DND-41 (cell line): ENCODE results near the gene RFC5.

Experiments
- ATAC-seq: fragments of 200-7000 bp; cut with Tn5 transposase; 3 replicates; pipeline ENCODE4 v1.9.1; 2021; ENCODE audit warnings: low read depth; ENCODE audit not compliant: insufficient read depth
- DNase-seq: peaks from one replicate; pipeline ENCODE4 v3.0.0-alpha.2; 2020
- H2AFZ ChIP-seq: 2 replicates; pipeline ENCODE4 v1.6.0; 2012; ENCODE audit warnings: low read depth, low read length
- H3K27ac ChIP-seq: 2 replicates; pipeline ENCODE4 v1.5.1; 2012; ENCODE audit warnings: low read length, inconsistent platforms
- H3K27me3 ChIP-seq: fragments of 200-600 bp; sonication (generic); 2 replicates; pipeline ENCODE4 v1.6.0; 2012; ENCODE audit warnings: low read length, mild to moderate bottlenecking, inconsistent platforms; ENCODE audit not compliant: insufficient read depth, poor library complexity
- H3K36me3 ChIP-seq: 2 replicates; pipeline ENCODE4 v1.5.1; 2012; ENCODE audit warnings: low read length, inconsistent platforms; ENCODE audit not compliant: insufficient read depth
- H3K4me1 ChIP-seq: 2 replicates; pipeline ENCODE4 v1.5.1; 2012; ENCODE audit warnings: mild to moderate bottlenecking, low read length; ENCODE audit not compliant: insufficient read depth
- H3K4me2 ChIP-seq: 2 replicates; pipeline ENCODE4 v1.6.0; 2012; ENCODE audit warnings: mild to moderate bottlenecking, moderate library complexity, low read length, inconsistent platforms; ENCODE audit not compliant: insufficient read depth
- H3K4me3 ChIP-seq, 2 experiments: fragments of 200-600 bp in 1 of 2; shearing (Covaris generic) in 1 of 2; 2 replicates each; pipeline ENCODE4 v1.5.1; 2012 to 2016; ENCODE audit warnings: inconsistent platforms in 2 of 2, low read length in 2 of 2, mild to moderate bottlenecking in 2 of 2, low read depth in 1 of 2, moderate library complexity in 1 of 2
- H3K79me2 ChIP-seq: 2 replicates; pipeline ENCODE4 v1.6.0; 2012; ENCODE audit warnings: low read length, inconsistent platforms; ENCODE audit not compliant: insufficient read depth
- H3K9ac ChIP-seq: 2 replicates; pipeline ENCODE4 v1.6.0; 2012; ENCODE audit warnings: low read depth, mild to moderate bottlenecking, inconsistent platforms, low read length, moderate library complexity
- H3K9me3 ChIP-seq: 2 replicates; pipeline ENCODE4 v1.5.1; 2012; ENCODE audit warnings: low read length, moderate library complexity, mild to moderate bottlenecking, inconsistent platforms; ENCODE audit not compliant: insufficient read depth, severe bottlenecking
- H4K20me1 ChIP-seq: 2 replicates; pipeline ENCODE4 v1.6.0; 2012; ENCODE audit warnings: low read length; ENCODE audit not compliant: insufficient read depth
- CTCF ChIP-seq: IDR thresholded peaks from 2 replicates; pipeline ENCODE4 v1.5.1; 2012; ENCODE audit warnings: borderline replicate concordance, low read length, moderate library complexity, mild to moderate bottlenecking; ENCODE audit not compliant: poor library complexity, severe bottlenecking; ENCODE audit errors: extremely low read depth
- EZH2 ChIP-seq: IDR thresholded peaks from 3 replicates; pipeline ENCODE4 v1.6.1; 2012; ENCODE audit warnings: borderline replicate concordance, low read depth, mild to moderate bottlenecking, moderate library complexity, low read length, inconsistent platforms; ENCODE audit not compliant: severe bottlenecking

RFC5 gene

GRCh38 chr12:117968151-117968789 is 48.2 kb upstream of the RFC5 start:
- H4K20me1 ChIP-seq, result no peaks in the 10 kb centered on the region
- no peak overlapping the region for H3K9ac ChIP-seq
- no peak for ATAC-seq
- no peak for DNase-seq
- H3K79me2 ChIP-seq, result no peaks in the 10 kb centered on the region
- H3K36me3 ChIP-seq, result no peaks in the 10 kb centered on the region
- no peak overlapping the region for H2AFZ ChIP-seq
- H3K4me1 ChIP-seq, result no peaks in the 10 kb centered on the region
- peaks cover 20% of the 10 kb centered on the region for H3K27me3 ChIP-seq
- H3K4me2 ChIP-seq, result no peak overlapping the region
- TF ChIP-seq EZH2, result no peak
- no peak for TF ChIP-seq CTCF
- no peak overlapping the region for H3K27ac ChIP-seq
- no peak overlapping the region for H3K4me3 ChIP-seq
- peaks cover 6% of the 10 kb centered on the region for H3K9me3 ChIP-seq

- Histone ChIP-seq H2AFZ (no peak within 1 kb of the TSS), H3K9me3 (peaks cover 6% of the 10 kb centered on the region), H3K4me3 (no peak within 1 kb of the TSS), H3K27me3 (peaks cover 20% of the 10 kb centered on the region), H3K79me2 (no peaks in the 10 kb centered on the region), H4K20me1 (no peaks in the 10 kb centered on the region), H3K27ac (no peak within 1 kb of the TSS), H3K36me3 (no peaks in the 10 kb centered on the region), H3K9ac (no peak within 1 kb of the TSS), H3K4me2 (no peak within 1 kb of the TSS), H3K4me1 (no peaks in the 10 kb centered on the region)
- no peak for ATAC-seq
- no peak for DNase-seq
- no peak for TF ChIP-seq CTCF
- no peak for TF ChIP-seq EZH2
Observed at GRCh38 chr12:117968826-117969659, 47.5 kb upstream of the RFC5 start, which contains the start of gene KSR2. KSR2 (minus strand) TSS chr12:117968990; CDS start chr12:117968255, 735 bp downstream.

GRCh38 chr12:117970334-117970733 is 46.2 kb upstream of the RFC5 start:
- ATAC-seq (no peak), DNase-seq (no peak)
- Histone ChIP-seq H3K9me3 (peaks cover 6% of the 10 kb centered on the region), H3K36me3 (no peaks in the 10 kb centered on the region), H2AFZ (no peak overlapping the region), H4K20me1 (no peaks in the 10 kb centered on the region), H3K9ac (no peak overlapping the region), H3K4me3 (no peak overlapping the region), H3K4me1 (no peaks in the 10 kb centered on the region), H3K79me2 (no peaks in the 10 kb centered on the region), H3K27ac (no peak overlapping the region), H3K27me3 (peaks cover 20% of the 10 kb centered on the region), H3K4me2 (no peak overlapping the region)
- TF ChIP-seq CTCF, result no peak
- TF ChIP-seq EZH2, result no peak
